Smooth muscle cell (in vitro differentiated cells): ENCODE data around the gene RAD9A. TPM values are rescaled to one million over a fixed set of nuclear protein-coding genes. Genes with fewer than 3 reads are reported as not detected.
A peak's percentile ranks its signal among the peaks of the same experiment; 100 is the strongest.

Experiments used
- DNase-seq: peaks from one replicate; lab custom pipeline; 2025; ENCODE audit not compliant: unreplicated experiment; lab: John Stamatoyannopoulos, UW
- H2AFZ ChIP-seq: fragments of 200-600 bp; sonication (generic); 2 replicates; pipeline ENCODE4 v1.6.0; 2016; ENCODE audit warnings: antibody characterized with exemption, low read depth, mild to moderate bottlenecking
- H3F3A ChIP-seq: fragments of 200-600 bp; sonication (generic); 2 replicates; pipeline ENCODE4 v1.6.0; 2017; ENCODE audit warnings: antibody characterized with exemption, low read depth
- H3K27ac ChIP-seq: fragments of 200-600 bp; sonication (generic); 2 replicates; pipeline ENCODE4 v1.5.1; 2016; ENCODE audit warnings: low read depth, mild to moderate bottlenecking
- H3K27me3 ChIP-seq: fragments of 200-600 bp; sonication (generic); 2 replicates; pipeline ENCODE4 v1.6.1; 2016; ENCODE audit warnings: low read depth, mild to moderate bottlenecking
- H3K36me3 ChIP-seq: fragments of 200-600 bp; sonication (generic); 2 replicates; pipeline ENCODE4 v1.5.1; 2016; ENCODE audit warnings: low read depth
- H3K4me1 ChIP-seq: fragments of 200-600 bp; sonication (generic); 2 replicates; pipeline ENCODE4 v1.5.1; 2016; ENCODE audit warnings: low read depth
- H3K4me2 ChIP-seq: fragments of 200-600 bp; sonication (generic); 2 replicates; pipeline ENCODE4 v1.6.0; 2016; ENCODE audit warnings: mild to moderate bottlenecking
- H3K4me3 ChIP-seq: fragments of 200-600 bp; sonication (generic); 2 replicates; pipeline ENCODE4 v1.5.1; 2016; ENCODE audit warnings: mild to moderate bottlenecking
- H3K79me2 ChIP-seq: fragments of 200-600 bp; sonication (generic); 2 replicates; pipeline ENCODE4 v1.6.0; 2016; ENCODE audit warnings: low read depth, mild to moderate bottlenecking
- H3K9ac ChIP-seq: fragments of 200-600 bp; sonication (generic); 2 replicates; pipeline ENCODE4 v1.6.0; 2016; ENCODE audit warnings: low read depth
- H3K9me3 ChIP-seq: fragments of 200-600 bp; sonication (generic); replicated peaks from 2 replicates; pipeline ENCODE4 v1.5.1; 2016; ENCODE audit warnings: low read depth
- H4K20me1 ChIP-seq: fragments of 200-600 bp; sonication (generic); 2 replicates; pipeline ENCODE4 v1.6.0; 2016; ENCODE audit warnings: low read depth
- WGBS: methylation state at CpG from one replicate; pipeline ENCODE4 v1.1.7; 2016; ENCODE audit warnings: low lambda C conversion rate; 5-methylcytosine and 5-hydroxymethylcytosine counted together
- polyA plus RNA-seq: library from polyadenylated mRNA; unstranded; fragments of >200 nt; fragmentation: Nextera tagmentation; extraction: Ambion mirVana; gene quantifications from 2 replicates; pipeline ENCODE4 v1.2.1, GENCODE V29; 2016
- total RNA-seq: library from RNA; depleted of rRNA; stranded (reverse); fragments of >200 nt; gene quantifications from 2 replicates; pipeline ENCODE4 v1.2.3, GENCODE V29; 2014
- TF ChIP-seq, protein P1 (sequence below): fragments of 200-600 bp; sonication (generic); IDR thresholded peaks from 2 replicates; pipeline ENCODE4 v1.5.1; 2017; ENCODE audit warnings: borderline replicate concordance, mild to moderate bottlenecking, antibody characterized with exemption; ENCODE audit not compliant: insufficient read depth, poor library complexity, severe bottlenecking

The RAD9A gene
- total RNA-seq (17.3 and 19.5 TPM in 2 replicates), polyA plus RNA-seq (20.3 and 21.4 TPM in 2 replicates)

GRCh38 chr11:67391304-67392182, at the start of gene RAD9A:
TSS of gene RAD9A (plus strand) at chr11:67391986. CDS start at chr11:67392045, 59 bp downstream.
- peak within 1 kb of the TSS; percentile 53 for H2AFZ ChIP-seq
- H3K36me3 ChIP-seq = no peaks in the 10 kb centered on the region
- TF ChIP-seq, protein P1, sequence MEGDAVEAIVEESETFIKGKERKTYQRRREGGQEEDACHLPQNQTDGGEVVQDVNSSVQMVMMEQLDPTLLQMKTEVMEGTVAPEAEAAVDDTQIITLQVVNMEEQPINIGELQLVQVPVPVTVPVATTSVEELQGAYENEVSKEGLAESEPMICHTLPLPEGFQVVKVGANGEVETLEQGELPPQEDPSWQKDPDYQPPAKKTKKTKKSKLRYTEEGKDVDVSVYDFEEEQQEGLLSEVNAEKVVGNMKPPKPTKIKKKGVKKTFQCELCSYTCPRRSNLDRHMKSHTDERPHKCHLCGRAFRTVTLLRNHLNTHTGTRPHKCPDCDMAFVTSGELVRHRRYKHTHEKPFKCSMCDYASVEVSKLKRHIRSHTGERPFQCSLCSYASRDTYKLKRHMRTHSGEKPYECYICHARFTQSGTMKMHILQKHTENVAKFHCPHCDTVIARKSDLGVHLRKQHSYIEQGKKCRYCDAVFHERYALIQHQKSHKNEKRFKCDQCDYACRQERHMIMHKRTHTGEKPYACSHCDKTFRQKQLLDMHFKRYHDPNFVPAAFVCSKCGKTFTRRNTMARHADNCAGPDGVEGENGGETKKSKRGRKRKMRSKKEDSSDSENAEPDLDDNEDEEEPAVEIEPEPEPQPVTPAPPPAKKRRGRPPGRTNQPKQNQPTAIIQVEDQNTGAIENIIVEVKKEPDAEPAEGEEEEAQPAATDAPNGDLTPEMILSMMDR = no peak
- H3K4me2 ChIP-seq = peak within 1 kb of the TSS; percentile 92
- no peaks in the 10 kb centered on the region for H4K20me1 ChIP-seq
- no peaks in the 10 kb centered on the region for H3F3A ChIP-seq
- H3K9ac ChIP-seq = peak within 1 kb of the TSS; percentile 85
- H3K9me3 ChIP-seq = no peaks in the 10 kb centered on the region
- peak; percentile 85 for DNase-seq
- no peaks in the 10 kb centered on the region for H3K27me3 ChIP-seq
- peak within 1 kb of the TSS; percentile 79 for H3K27ac ChIP-seq
- no peaks in the 10 kb centered on the region for H3K79me2 ChIP-seq
- H3K4me3 ChIP-seq = peak within 1 kb of the TSS; percentile 71
- under 1% methylated on average over 71 of the region's 75 CpGs for WGBS
- peaks cover 3% of the 10 kb centered on the region for H3K4me1 ChIP-seq

- Histone ChIP-seq H3K27ac (no peak overlapping the region), H3K9me3 (no peaks in the 10 kb centered on the region), H3F3A (no peaks in the 10 kb centered on the region), H4K20me1 (no peaks in the 10 kb centered on the region), H3K36me3 (no peaks in the 10 kb centered on the region), H2AFZ (no peak overlapping the region), H3K9ac (no peak overlapping the region), H3K4me1 (no peaks in the 10 kb centered on the region), H3K79me2 (no peaks in the 10 kb centered on the region), H3K4me3 (no peak overlapping the region), H3K27me3 (no peaks in the 10 kb centered on the region), H3K4me2 (no peak overlapping the region)
- TF ChIP-seq, protein P1 = no peak
- DNase-seq = no peak
- 90% methylated on average over 4 of the region's 4 CpGs for WGBS
Observed at GRCh38 chr11:67344264-67344663, 47.5 kb upstream of the RAD9A start.

DNA sequence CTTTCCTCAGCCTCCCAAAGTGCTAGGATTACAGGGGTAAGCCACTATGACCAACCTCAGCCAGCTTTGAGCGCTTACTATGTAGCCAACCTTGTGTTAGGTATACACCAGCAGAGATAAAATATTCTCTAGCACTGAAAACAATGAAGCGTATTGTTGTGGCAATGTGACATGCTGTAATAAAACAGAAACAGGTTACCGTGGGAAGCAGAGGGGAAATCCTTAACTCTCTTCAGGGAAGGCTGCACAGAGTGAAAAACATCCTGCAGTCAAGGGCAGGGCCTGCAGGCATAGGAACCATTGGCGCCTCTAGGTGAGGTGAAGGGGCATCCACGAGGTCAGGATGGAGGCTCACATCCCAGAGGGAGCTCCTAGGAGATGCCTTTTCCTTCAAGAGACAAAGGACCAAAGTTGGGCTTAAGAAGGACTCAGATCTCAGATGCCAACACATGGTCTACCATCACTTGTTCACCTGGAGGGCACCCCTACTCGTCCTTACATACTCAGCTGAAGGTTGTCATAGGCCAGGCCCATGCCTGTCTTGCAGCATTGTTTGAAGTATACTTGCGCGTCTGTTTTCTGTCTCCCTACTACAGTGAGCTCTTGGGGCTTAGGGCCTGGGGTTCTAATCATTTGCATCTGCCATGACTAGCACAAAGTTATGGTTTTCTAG, 46.4 kb upstream of the RAD9A start:
- Histone ChIP-seq H3K36me3 (no peaks in the 10 kb centered on the region), H3K9ac (no peak overlapping the region), H3K79me2 (no peaks in the 10 kb centered on the region), H3K27ac (peak overlapping the region; percentile 5), H3K27me3 (no peaks in the 10 kb centered on the region), H2AFZ (no peak overlapping the region), H3K9me3 (no peaks in the 10 kb centered on the region), H3F3A (no peaks in the 10 kb centered on the region), H3K4me1 (no peaks in the 10 kb centered on the region), H3K4me2 (no peak overlapping the region), H4K20me1 (no peaks in the 10 kb centered on the region), H3K4me3 (no peak overlapping the region)
- TF ChIP-seq, protein P1 = no peak
- 83% methylated on average over 8 of the region's 8 CpGs for WGBS
- DNase-seq = no peak
